ENCODE measurements around the gene TRPC6.
A peak's percentile ranks its signal among the peaks of the same experiment; 100 is the strongest.

The TRPC6 gene

DNA sequence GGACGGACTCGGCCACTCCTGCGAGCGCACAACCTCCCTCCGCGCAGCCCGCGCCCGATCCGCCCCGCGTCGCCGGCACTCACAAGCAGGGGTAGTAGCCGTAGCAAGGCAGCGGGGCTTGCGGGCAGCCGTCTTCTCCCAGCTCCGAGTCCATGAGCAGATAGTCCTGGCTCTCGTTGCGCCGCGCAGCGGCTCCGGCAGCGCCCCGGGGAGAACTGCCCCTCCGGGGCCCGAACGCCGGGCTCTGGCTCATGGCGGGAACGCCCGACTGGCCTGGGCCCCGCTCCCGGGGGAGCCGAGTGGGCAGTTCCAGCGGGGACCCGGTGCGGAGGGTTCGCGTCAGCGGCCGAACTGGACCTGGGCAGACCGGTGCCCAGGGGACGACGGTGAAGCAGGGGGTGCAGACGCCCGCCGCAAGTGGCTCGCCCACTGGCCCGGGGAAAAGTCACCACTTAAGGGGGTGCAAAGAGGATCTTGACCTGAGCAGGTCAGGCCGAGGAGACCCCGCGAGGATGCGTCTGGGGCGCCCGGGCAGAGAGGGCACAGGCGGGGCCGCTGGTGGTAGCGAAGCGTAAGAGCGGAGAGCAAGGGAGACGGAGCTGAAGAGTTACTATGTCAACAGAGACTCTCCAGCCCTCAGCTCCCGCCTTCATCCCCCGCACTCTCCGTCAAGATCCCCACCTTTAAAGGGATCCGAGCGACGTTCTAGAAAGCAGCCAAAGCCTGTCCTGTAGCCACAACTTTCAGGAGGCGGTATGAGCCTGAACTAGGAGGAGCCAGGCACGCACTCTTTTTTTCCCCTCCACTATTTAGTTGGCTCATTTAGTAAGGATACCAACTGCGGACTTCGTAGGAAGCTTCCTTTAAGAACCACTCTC is at the start of gene TRPC6:
TRPC6 (minus strand) TSS at position 757 of the 878 bp plus-strand sequence; CDS start at position 253, 504 bp downstream.
- no peak for DNase-seq (ENCODE audit: low read depth, low spot score)
- TF ChIP-seq POLR2AphosphoS5 (IDR thresholded peaks at IDR 0.05; ENCODE audit: borderline replicate concordance, low read depth, low read length) (no peak), EZH2 (IDR thresholded peaks at IDR 0.05) (no peak), FOXP2 (optimal IDR thresholded peaks at IDR 0.05; ENCODE audit: control extremely low read depth, extremely low read length, insufficient read depth) (no peak)
- Histone ChIP-seq H3K9me3 (ENCODE audit: low read depth, low read length) (no peaks in the 10 kb centered on the region), H3K36me3 (ENCODE audit: insufficient read depth, low read length) (no peaks in the 10 kb centered on the region), H3K27ac (no peak within 1 kb of the TSS), H3K4me3 (peak within 1 kb of the TSS; percentile 65), H3K9ac (ENCODE audit: insufficient read length) (no peak within 1 kb of the TSS)

DNA sequence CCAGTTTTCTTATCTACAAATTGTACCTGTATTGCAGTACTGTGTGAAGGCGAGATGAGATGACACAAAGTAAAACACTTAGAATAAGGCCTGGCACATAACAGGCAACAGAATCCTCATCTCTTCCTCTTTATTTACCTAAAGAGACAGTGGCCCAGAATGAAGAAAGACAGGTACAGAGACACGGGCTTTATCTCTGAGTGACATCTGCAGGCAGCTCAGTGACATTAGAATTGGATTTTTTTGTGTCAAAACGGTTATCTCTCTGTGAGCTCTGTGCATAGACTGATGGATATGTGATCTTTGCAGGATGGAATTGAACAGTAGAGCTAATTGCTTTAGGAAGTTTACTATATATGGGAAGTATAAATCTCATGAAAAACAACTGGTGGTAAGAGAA is 36.2 kb upstream of the TRPC6 start:
- no peak overlapping the region for H3K27ac ChIP-seq
- TF ChIP-seq FOXP2 (optimal IDR thresholded peaks at IDR 0.05; ENCODE audit: control extremely low read depth, extremely low read length, insufficient read depth) (no peak), POLR2AphosphoS5 (IDR thresholded peaks at IDR 0.05; ENCODE audit: borderline replicate concordance, low read depth, low read length) (no peak), EZH2 (IDR thresholded peaks at IDR 0.05) (no peak)
- no peaks in the 10 kb centered on the region for H3K9me3 ChIP-seq (ENCODE audit: low read depth, low read length)
- H3K4me3 ChIP-seq: no peak overlapping the region
- no peaks in the 10 kb centered on the region for H3K36me3 ChIP-seq (ENCODE audit: insufficient read depth, low read length)
- no peak overlapping the region for H3K9ac ChIP-seq (ENCODE audit: insufficient read length)
- no peak for DNase-seq (ENCODE audit: low read depth, low spot score)

DNA sequence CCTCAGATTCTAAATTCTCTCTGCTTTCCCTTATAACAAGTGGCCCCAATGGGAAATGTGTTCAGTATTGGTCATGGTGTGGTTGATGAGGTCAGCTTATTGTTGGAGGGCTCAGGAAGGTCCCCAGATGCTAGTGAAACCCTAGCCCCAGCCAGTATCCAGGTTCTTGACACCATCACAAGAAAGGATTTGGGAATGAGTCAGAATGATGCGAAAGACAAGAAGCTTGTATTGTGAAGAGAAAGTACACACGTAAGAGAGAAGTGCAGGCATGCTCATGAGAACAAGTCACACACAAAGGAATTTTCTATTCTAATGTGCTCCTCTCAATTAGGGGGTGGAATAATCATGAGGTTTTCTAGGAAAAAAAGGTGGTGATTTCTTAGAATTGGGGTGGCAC is 34.9 kb upstream of the TRPC6 start:
- DNase-seq (ENCODE audit: low read depth, low spot score): no peak
- H3K9ac ChIP-seq (ENCODE audit: insufficient read length): no peak overlapping the region
- no peak overlapping the region for H3K4me3 ChIP-seq
- no peak for TF ChIP-seq EZH2 (IDR thresholded peaks at IDR 0.05)
- TF ChIP-seq POLR2AphosphoS5 (IDR thresholded peaks at IDR 0.05; ENCODE audit: borderline replicate concordance, low read depth, low read length): no peak
- TF ChIP-seq FOXP2 (optimal IDR thresholded peaks at IDR 0.05; ENCODE audit: control extremely low read depth, extremely low read length, insufficient read depth): no peak
- no peaks in the 10 kb centered on the region for H3K36me3 ChIP-seq (ENCODE audit: insufficient read depth, low read length)
- no peak overlapping the region for H3K27ac ChIP-seq
- H3K9me3 ChIP-seq (ENCODE audit: low read depth, low read length): no peaks in the 10 kb centered on the region

DNA sequence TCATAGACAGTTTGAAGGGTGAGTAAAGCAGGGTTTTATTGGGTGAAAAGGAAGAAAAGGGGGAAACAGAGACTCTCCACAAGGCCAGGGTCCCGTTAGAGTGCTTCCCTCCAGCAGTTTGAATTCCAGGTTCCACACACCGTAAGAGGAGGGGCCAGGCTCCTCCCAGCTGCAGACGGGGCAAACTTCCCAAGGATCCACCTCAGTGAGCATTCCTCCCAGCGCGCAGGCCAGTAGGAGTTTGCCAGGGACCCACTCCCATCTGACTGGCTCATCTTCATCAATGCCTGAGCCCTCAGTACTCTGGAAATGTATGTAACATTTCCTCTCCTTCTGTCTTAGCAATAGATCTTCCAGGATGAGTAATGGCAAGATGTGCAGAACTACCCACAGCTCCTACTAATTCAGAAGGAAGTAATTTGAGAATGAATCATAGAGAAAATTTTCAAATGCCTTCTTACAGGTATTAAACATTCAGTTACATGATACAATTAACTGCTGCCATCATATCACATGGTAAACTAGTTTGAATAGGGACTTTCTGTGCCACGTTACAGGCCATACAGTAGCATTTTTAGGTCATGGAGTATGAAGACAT is 34.0 kb upstream of the TRPC6 start:
- Histone ChIP-seq H3K36me3 (ENCODE audit: insufficient read depth, low read length) (no peaks in the 10 kb centered on the region), H3K9ac (ENCODE audit: insufficient read length) (no peak overlapping the region), H3K27ac (no peak overlapping the region), H3K9me3 (ENCODE audit: low read depth, low read length) (no peaks in the 10 kb centered on the region), H3K4me3 (no peak overlapping the region)
- TF ChIP-seq EZH2 (IDR thresholded peaks at IDR 0.05) (no peak), FOXP2 (optimal IDR thresholded peaks at IDR 0.05; ENCODE audit: control extremely low read depth, extremely low read length, insufficient read depth) (no peak), POLR2AphosphoS5 (IDR thresholded peaks at IDR 0.05; ENCODE audit: borderline replicate concordance, low read depth, low read length) (no peak)
- DNase-seq (ENCODE audit: low read depth, low spot score): no peak

DNA sequence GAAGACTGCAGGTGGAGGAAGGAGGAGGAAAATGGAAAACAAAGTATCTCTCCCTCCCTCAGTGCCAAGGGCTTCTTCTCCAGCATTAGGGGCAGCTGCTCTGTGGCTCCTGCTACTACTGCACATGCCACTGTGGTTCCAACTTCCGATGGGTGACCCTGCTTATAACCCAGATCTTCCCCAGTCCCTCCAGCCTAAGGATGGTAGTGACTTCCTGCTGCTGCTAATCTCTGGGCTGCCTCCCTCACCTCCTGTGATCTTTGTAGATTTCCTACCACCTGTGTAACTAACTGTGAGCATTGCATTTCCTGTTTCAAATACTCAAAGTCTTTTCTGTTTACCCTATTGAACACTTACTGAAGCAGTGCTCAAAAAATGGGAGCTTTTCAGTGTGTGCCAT is 28.7 kb upstream of the TRPC6 start:
- no peak overlapping the region for H3K4me3 ChIP-seq
- no peaks in the 10 kb centered on the region for H3K36me3 ChIP-seq (ENCODE audit: insufficient read depth, low read length)
- no peak overlapping the region for H3K27ac ChIP-seq
- no peak overlapping the region for H3K9ac ChIP-seq (ENCODE audit: insufficient read length)
- no peaks in the 10 kb centered on the region for H3K9me3 ChIP-seq (ENCODE audit: low read depth, low read length)
- no peak for DNase-seq (ENCODE audit: low read depth, low spot score)
- no peak for TF ChIP-seq FOXP2 (optimal IDR thresholded peaks at IDR 0.05; ENCODE audit: control extremely low read depth, extremely low read length, insufficient read depth)
- TF ChIP-seq EZH2 (IDR thresholded peaks at IDR 0.05): no peak
- no peak for TF ChIP-seq POLR2AphosphoS5 (IDR thresholded peaks at IDR 0.05; ENCODE audit: borderline replicate concordance, low read depth, low read length)

DNA sequence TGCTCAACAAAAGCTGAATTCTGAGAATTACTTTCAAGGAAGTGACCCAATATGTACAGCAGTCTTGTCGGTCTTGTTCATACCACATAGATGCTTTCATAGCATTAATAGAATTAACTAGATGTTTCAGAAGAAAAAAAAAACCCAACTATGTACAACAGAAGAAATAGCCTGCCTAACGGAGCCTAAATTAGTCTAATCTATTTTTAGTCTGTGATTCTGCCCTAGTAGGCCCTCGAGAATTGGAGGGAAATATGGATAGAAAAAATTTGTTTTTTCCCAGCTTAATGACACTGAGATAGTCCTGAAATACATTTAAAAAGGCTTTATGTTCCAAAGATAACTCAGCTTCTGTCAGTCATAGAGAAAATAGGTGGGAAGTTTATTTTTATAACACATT is 17.1 kb upstream of the TRPC6 start:
- no peaks in the 10 kb centered on the region for H3K9me3 ChIP-seq (ENCODE audit: low read depth, low read length)

GRCh38 chr11:101586965-101587364 is 3.2 kb upstream of the TRPC6 start:
- Histone ChIP-seq H3K36me3 (ENCODE audit: insufficient read depth, low read length) (no peaks in the 10 kb centered on the region), H3K4me3 (no peak overlapping the region), H3K9me3 (ENCODE audit: low read depth, low read length) (no peaks in the 10 kb centered on the region), H3K27ac (no peak overlapping the region), H3K9ac (ENCODE audit: insufficient read length) (no peak overlapping the region)
- TF ChIP-seq EZH2 (IDR thresholded peaks at IDR 0.05) (no peak), FOXP2 (optimal IDR thresholded peaks at IDR 0.05; ENCODE audit: control extremely low read depth, extremely low read length, insufficient read depth) (no peak), POLR2AphosphoS5 (IDR thresholded peaks at IDR 0.05; ENCODE audit: borderline replicate concordance, low read depth, low read length) (no peak)
- DNase-seq (ENCODE audit: low read depth, low spot score): no peak

More for the DNA sequence above, 17.1 kb upstream of the TRPC6 start:
- H3K4me3 ChIP-seq: no peak overlapping the region
- H3K27ac ChIP-seq: no peak overlapping the region
- no peak overlapping the region for H3K9ac ChIP-seq (ENCODE audit: insufficient read length)
- no peaks in the 10 kb centered on the region for H3K36me3 ChIP-seq (ENCODE audit: insufficient read depth, low read length)
- no peak for TF ChIP-seq POLR2AphosphoS5 (IDR thresholded peaks at IDR 0.05; ENCODE audit: borderline replicate concordance, low read depth, low read length)
- no peak for TF ChIP-seq FOXP2 (optimal IDR thresholded peaks at IDR 0.05; ENCODE audit: control extremely low read depth, extremely low read length, insufficient read depth)
- TF ChIP-seq EZH2 (IDR thresholded peaks at IDR 0.05): no peak
- no peak for DNase-seq (ENCODE audit: low read depth, low spot score)

DNA sequence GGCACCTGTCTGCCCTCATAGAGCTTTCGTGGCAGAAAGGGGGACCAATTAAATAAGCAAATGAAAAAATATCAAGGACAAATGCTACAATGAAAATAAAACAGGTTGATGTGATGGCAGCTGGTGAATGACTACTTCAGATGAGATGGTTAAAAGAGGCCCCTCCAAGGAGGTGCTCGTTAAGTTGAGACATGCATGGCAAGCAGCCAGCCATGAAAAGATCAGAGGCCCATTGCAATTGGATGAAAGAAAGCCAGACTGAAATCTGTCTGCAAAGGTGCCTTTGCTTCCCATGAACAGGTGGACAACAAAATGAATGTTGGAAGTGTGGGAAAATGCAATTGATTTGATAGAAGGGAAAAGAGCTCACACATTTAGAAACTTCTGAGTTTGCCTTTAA is 848 bp upstream of the TRPC6 start:
- TF ChIP-seq FOXP2 (optimal IDR thresholded peaks at IDR 0.05; ENCODE audit: control extremely low read depth, extremely low read length, insufficient read depth): no peak
- TF ChIP-seq EZH2 (IDR thresholded peaks at IDR 0.05): no peak
- TF ChIP-seq POLR2AphosphoS5 (IDR thresholded peaks at IDR 0.05; ENCODE audit: borderline replicate concordance, low read depth, low read length): no peak
- no peaks in the 10 kb centered on the region for H3K9me3 ChIP-seq (ENCODE audit: low read depth, low read length)
- H3K4me3 ChIP-seq: no peak overlapping the region

More for the DNA sequence above, 848 bp upstream of the TRPC6 start:
- no peaks in the 10 kb centered on the region for H3K36me3 ChIP-seq (ENCODE audit: insufficient read depth, low read length)
- H3K9ac ChIP-seq (ENCODE audit: insufficient read length): no peak overlapping the region
- no peak for DNase-seq (ENCODE audit: low read depth, low spot score)
- no peak overlapping the region for H3K27ac ChIP-seq

Measured in SK-N-MC (cell line).